ENCODE data around the gene CYP2B6.
"Not testable (repeated sequence)": the region's sequence is repeated elsewhere in the genome, so short reads cannot be mapped to it uniquely, and the experiment has no call there.

Gene CYP2B6

DNA sequence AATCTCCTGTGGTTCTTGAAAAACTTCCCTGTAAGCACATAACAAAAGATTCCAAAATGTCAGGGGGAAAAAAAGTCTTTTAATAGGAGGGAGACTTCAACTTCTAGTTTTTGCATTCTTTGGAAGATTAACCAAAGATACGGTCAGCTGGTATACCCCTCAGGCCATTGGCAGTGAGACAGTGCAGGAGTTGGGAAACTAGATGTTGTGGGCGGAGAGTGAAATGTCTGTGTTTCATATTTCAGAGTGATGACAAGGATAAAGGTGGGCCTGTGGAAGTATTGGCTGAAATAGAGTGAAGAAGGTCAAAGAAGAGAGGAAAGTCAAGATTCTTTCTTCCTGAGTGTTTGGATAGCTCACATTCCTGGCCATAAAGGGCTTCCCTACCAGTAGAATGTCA, 40.8 kb downstream of the CYP2B6 start:
- DNase-seq (ENCODE audit: low read depth), result peak; percentile 1

DNA sequence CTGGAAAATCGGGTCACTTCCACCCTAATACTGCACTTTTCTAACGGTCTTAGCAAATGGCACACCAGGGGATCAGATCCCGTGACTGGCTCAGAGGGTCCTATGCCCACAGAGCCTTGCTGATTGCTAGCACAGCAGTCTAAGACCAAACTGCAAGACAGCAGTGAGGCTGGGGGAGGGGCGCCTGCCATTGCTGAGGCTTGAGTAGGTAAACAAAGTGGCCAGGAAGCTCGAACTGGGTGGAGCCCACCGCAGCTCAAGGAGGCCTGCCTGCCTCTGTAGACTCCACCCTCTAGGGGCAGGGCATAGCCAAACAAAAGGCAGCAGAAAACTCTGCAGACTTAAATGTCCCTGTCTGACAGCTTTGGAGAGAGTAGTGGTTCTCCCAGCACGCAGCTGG, 42.2 kb downstream of the CYP2B6 start:
- DNase-seq (ENCODE audit: low read depth), result not testable (repeated sequence)

DNA sequence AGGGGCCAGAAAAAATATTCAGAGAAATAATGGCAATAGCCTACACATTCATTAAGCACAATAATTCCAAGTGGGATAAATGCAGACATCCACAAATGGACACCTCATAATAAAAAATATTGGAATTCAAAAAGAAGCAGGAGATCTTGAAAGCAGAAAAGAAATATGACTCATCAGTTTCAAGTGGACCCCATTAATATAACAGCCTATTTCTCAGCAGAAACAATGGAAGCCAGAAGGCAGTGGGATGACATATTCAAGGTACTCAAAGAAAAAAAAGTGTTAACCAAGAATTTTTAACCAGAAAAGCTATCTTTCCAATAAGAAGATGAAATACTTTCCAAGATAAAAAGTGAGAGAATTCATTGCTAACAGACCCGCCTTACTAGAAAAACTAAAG, 48.7 kb downstream of the CYP2B6 start:
- no peak for DNase-seq (ENCODE audit: low read depth)

DNA sequence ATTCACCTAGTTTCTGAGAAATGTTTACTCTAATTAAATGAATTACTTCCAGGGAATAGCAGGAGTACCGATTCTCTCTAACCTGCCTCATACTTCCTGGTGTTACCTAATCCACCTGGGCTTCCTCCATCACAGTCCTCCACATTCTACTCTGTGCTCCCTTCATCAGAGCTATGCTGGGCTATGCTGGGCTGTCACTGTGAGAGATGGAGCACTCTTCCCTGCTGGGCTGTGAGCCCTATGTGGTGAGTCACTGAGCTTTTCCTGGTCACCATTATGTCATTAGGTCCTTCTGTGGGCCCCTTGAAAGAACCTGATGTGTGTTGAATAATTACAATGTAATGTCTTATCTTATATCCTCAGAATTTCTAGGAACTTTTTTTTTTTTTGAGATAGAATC, 54.0 kb downstream of the CYP2B6 start:
- peak; percentile 13 for DNase-seq (ENCODE audit: low read depth)

DNA sequence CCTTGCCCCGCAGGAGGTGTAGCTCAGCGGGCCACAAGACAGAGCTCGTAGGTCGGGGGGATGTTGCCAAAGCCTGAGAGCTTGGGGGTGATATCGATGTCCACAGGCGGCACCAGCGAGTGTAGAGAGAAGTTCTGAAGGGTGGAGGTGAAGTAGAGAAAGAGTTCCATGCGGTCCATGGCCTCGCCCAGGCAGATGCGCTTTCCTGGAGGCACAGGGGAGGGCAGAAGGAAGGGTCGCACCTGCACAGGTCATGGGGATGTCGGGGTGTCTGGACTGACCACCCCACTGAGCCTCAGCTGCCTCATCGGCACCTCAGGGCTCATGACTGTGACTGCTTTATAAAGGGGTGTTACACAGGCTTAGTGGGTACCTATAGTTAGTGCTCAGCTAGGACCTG, 59.3 kb downstream of the CYP2B6 start:
- no peak for DNase-seq (ENCODE audit: low read depth)

DNA sequence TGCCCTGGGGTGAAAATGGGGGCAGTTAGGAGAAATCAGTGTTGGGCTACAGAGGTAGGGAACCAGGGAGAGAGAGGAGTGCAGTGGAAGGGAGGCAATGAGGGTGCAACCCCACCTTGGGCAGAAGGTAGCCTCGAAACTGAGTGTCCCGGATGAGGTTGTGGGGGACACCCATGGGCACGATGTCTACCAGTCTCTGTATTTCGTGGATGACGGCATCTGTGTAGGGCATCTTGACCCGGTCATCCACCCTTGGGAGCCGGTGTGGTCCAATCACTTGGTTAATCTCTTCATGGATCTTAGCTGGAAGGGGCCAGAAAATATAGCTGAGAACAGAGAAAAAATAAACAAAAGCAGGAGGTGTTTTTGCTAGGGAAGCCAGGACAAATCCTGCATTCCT, 61.1 kb downstream of the CYP2B6 start:
- DNase-seq (ENCODE audit: low read depth), result not testable (repeated sequence)

DNA sequence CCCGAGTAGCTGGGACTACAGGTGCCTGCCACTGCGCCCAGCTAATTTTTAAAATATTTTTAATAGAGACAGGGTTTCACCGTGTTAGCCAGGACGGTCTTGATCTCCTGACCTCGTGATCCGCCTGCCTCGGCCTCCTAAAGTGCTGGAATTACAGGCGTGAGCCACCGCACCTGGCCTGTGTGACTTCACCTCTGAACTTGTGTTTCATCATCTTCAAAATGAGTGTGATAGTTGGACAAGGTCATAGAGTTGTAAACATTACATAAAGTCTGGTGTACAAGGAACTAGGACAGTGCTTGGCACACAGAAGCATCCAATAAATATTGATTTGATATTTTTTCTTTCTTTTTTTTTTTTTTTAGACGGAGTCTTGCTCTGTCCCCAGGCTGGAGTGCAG, 62.2 kb downstream of the CYP2B6 start:
- not testable (repeated sequence) for DNase-seq (ENCODE audit: low read depth)

DNA sequence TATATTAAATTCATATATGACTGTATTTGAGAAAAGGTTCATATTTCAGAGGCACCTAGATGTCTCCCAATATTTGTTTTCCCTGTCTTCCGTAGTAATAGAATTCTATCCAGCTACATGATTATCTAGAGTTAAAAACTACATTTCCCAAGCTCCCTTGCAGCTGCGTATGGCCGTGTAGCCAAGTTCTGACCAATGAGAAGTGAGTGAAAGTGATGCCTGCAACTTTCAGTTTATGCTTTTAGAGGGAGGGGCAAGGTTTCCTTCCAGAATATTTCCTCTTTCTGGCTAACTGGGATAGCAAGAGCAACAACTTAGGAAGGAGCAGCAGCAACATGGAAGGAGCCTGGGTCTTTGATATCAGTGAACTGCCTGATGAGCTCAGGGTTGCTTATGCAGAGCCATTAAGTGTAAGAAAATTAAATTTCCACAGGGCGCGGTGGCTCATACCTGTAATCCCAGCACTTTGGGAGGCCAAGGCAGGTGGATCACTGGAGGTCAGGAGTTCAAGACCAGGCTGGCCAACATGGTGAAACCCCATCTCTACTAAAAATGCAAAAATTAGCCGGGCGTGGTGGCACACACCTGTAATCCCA, 74.0 kb downstream of the CYP2B6 start:
- peak; percentile 65 for DNase-seq (ENCODE audit: low read depth)
